Thyroid gland (tissue), 4 donors: Measurements from ENCODE around the gene EZR.

Experiments used
- CTCF ChIP-seq, 6 experiments: fragments of 200-600 bp in 3 of 6; fragments of 450-650 bp in 3 of 6; sonication (generic) in 3 of 6; IDR thresholded peaks; one replicate each; pipeline ENCODE4 v1.5.1; 2016 to 2019; ENCODE audit warnings: antibody characterized with exemption in 6 of 6, mild to moderate bottlenecking in 2 of 6, inconsistent platforms in 1 of 6, moderate library complexity in 1 of 6
- POLR2A ChIP-seq, 2 donors: fragments of 450-650 bp; IDR thresholded peaks; one replicate each; pipeline ENCODE4 v1.6.1; 2017; ENCODE audit warnings: antibody characterized with exemption in 2 of 2, mild to moderate bottlenecking in 2 of 2, moderate library complexity in 1 of 2

- no peak for TF ChIP-seq CTCF (IDR thresholded peaks at IDR 0.05)
- no peak for TF ChIP-seq POLR2A (IDR thresholded peaks at IDR 0.05)
Measured at GRCh38 chr6:158761746-158762145, 57.4 kb downstream of the EZR start.
